HG02840 (cell line): ENCODE measurements around the gene ATF7IP.
"Not testable (repeated sequence)": the region's sequence is repeated elsewhere in the genome, so short reads cannot be mapped to it uniquely, and the experiment has no call there.

Source experiments
- ATAC-seq: cut with Tn5 transposase; IDR thresholded peaks from one replicate; pipeline ENCODE4 v1.9.1; 2021; ENCODE audit warnings: mild to moderate bottlenecking, moderate library complexity, moderate number of reproducible peaks; ENCODE audit not compliant: unreplicated experiment, low FRiP score

ATF7IP gene

GRCh38 chr12:14365294-14366208 is at the start of gene ATF7IP:
ATF7IP (plus strand) TSS chr12:14365682; CDS start chr12:14423916, 58,234 bp downstream.
- ATAC-seq: peak; percentile 68

DNA sequence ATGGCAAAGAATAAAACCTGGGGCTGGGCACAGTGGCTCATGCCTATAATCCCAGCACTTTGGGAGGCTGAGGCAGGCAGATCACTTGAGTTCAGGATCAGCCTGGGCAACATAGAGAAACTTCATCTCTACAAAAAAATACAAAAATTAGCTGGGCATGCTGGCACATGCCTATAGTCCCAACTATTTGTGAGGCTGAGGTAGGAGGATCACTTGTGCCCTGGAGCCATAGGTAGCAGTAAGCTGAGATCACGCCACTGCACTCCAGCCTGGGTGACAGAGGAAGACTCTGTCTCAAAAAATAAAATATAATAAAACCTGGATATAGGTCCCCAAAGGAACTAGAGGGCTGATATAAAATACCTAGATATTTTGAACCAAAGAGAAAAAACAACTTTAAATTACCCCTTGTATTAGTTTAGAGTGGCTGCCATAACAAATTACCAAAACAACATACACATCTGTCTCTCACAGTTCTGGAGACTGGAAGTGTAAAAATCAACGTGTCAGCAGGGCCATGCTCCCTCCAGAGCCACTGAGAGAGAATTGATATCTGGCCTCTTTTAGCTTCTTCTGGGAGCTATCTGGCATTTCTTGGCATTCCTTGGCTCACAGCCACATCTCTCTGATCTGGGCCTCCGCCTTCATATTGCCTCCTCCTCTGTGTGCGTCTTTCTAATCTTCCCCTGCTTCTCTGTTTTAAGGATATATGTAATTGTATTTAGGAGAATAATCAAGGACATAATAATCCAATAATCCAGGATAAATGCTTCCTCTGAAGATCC is 47.9 kb upstream of the ATF7IP start:
- no peak for ATAC-seq

DNA sequence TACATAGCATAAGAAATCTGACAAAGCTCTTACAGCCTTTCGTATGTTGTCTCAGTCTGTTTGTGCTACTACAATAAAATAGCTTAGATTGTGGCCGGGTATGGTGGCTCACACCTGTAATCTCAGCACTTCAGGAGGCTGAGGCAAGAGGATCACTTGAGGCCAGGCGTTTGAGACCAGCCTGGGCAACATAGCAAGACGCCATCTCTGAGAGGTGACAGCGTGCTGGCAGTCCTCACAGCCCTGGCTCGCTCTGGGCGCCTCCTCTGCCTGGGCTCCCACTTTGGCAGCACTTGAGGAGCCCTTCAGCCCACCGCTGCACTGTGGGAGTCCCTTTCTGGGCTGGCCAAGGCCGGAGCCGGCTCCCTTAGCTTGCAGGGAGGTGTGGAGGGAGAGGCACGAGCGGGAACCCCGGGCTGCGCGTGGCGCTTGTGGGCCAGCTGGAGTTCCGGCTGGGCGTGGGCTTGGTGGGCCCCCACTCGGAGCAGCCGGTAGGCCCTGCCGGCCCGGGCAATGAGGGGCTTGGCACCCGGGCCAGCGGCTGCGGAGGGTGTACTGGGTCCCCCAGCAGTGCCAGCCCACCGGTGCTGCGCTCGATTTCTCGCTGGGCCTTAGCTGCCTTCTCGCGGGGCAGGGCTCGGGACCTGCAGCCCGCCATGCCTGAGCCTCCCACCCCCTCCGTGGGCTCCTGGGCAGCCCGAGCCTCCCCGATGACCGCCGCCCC is 45.6 kb upstream of the ATF7IP start:
- ATAC-seq: not testable (repeated sequence)

DNA sequence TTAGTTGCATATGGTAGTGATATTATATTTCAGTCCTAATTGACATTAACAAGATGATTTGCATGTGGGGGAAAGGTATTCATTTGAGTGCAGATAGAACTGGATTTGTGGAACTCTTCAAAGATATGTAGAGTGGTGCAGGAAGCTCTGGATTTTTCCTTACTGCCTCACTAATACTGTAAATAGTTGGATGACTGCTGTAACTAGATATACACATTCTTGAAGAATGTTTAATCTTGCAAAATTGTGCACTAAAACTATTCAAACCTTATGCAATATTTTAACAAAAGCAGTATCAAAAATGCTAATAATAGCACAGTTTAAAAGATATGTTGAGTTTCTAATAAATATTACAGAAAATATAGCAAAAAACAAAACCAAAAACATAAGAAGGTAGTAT is 43.1 kb upstream of the ATF7IP start:
- ATAC-seq: no peak

- ATAC-seq: no peak
Measured at GRCh38 chr12:14325716-14326343, 39.7 kb upstream of the ATF7IP start.

- no peak for ATAC-seq
Measured at GRCh38 chr12:14326699-14327098, 38.8 kb upstream of the ATF7IP start.

DNA sequence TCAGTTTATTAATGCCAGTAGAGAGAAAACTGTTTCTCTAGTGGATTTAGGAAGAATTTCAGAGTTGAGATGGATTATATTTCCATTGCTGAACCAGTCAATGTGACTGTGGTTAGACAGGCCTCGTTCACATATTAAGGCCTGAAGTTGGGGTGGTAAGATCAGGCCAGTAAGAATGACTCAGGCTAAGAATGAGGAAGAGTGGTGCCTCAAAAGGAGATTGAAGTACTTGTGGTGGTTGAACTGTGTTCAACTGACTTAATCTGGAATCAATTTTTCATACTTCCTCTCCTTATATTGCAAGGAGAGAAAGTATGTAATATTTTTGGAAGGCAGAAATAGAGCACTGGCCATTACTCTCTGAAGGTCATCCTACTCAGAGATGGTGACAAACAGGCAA is 37.8 kb upstream of the ATF7IP start:
- no peak for ATAC-seq

DNA sequence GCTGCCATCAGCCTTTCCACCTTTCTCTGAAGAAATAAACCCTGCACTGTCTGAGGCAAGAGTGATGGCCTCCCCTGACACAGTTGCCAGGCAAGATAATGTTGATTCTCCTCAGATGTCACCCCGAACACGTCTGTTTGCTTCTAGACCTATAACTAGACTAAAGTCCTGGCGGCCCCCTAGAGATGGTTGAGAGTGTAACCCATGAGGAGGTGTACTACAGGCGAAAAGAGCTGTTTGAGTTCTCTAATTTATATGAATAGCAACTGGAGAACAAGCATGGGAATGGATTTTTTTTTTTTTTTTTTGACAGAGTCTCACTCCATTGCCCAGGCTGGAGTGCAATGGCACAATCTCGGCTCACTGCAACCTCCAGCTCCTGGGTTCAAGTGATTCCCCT is 33.0 kb upstream of the ATF7IP start:
- no peak for ATAC-seq

GRCh38 chr12:14340371-14340770 is 25.1 kb upstream of the ATF7IP start:
- ATAC-seq: no peak

- ATAC-seq: not testable (repeated sequence)
Measured at GRCh38 chr12:14351524-14351923, 14.0 kb upstream of the ATF7IP start.

DNA sequence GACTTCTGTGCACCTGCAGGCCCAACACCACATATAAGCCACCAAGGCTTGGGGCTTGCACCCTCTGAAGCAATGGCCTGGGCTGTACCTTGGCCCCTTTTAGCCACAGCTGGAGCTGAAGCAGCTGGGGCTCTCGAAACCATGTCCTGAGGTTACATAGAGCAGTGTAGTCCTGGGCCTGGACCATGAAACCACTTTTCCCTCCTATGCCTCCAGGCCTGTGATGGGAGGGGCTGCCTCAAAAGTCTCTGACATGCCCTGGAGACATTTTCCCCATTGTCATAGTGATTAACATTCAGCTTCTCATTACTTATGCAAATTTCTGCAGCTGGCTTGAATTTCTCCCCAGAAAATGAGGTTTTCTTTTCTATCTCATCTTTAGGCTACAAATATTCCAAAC is 13.4 kb upstream of the ATF7IP start:
- ATAC-seq: not testable (repeated sequence)

DNA sequence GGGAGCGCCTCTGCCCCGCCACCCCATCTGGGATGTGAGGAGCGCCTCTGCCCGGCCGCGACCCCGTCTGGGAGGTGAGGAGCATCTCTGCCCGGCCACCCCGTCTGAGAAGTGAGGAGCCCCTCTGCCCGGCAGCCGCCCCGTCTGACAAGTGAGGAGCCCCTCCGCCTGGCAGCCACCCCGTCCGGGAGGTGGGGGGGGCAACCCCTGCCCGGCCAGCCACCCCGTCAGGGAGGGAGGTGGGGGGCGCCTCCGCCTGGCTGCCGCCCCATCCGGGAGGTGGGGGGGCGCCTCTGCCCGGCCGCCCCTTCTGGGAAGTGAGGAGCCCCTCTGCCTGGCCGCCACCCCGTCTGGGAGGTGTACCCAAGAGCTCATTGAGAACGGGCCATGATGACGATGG is 10.8 kb upstream of the ATF7IP start:
- ATAC-seq: not testable (repeated sequence)

GRCh38 chr12:14356147-14356546 is 9.3 kb upstream of the ATF7IP start:
- no peak for ATAC-seq

GRCh38 chr12:14357486-14357885 is 8.0 kb upstream of the ATF7IP start:
- no peak for ATAC-seq

GRCh38 chr12:14362352-14362751 is 3.1 kb upstream of the ATF7IP start:
- no peak for ATAC-seq

GRCh38 chr12:14364583-14365271 is 755 bp upstream of the ATF7IP start:
- ATAC-seq: no peak

DNA sequence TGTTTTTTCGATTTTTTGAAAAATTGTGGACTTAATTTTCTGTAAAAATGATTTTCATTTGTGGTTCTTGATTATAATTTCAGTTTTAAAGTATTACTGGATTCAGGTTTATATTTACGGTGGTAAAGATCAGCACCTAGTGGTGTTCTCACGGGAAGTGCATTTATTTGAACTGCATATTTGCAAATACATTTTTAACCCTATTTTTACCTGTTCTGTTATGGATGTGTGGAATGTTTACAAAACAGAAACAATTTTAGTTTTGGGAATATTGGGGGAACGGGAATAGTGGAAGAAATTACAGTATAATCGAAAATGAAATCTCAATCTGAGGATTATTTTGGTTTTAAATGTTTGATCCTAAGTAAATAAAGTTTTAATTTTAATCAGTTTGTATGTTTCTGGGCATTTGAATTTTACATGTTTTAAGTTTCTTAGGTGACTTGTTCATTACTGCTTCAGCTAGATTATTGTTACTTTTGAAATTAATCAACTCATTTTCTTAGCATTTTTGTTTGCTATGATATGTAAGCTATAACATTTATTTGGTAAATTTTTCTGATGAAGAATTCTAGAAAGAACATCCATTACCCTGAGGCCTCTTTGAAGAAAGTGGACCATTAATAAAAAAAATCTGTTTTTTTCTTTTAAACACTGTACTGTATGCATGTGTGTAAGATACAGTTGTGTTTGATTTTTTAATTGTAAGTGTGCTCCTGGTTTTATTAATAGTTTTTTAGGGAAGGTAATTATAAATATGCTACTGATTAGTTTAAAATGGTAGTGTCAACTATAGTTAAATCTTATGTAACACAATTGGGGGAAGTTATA is 942 bp downstream of the ATF7IP start:
- no peak for ATAC-seq

DNA sequence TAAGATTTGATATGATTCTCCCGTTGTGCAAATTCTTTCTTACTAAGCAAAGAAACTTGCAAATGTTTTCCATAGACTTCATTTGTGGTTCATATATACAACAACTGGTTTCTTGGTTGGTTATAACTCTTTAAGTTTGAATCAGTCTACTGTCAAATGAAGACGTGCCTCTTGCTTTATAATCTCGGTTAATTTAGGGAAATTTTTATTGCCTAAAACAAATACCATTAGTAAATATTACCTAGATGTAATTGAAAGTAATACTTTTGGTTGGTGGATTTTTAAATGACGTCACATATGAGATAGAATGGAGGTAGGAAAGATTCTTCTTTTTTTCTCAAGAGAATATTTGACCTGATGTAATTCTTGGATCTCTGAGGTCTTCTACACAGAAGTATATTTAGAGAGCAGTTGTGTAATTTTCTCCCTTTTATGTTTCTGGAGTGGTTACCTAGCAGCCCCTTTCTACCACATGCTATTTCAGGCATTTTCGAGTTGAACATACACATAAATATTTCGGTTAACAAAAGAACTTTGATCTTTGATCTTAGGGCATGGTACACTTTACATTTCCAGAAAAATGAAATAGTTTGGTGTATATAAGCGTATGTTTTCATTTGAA is 1.7 kb downstream of the ATF7IP start:
- no peak for ATAC-seq
